Esophagus squamous epithelium (tissue), 4 donors: Measurements from ENCODE around the gene ZNF519.

Experiments
- POLR2A ChIP-seq, 4 donors: fragments of 450-650 bp; IDR thresholded peaks; one replicate each; pipeline ENCODE4 v1.6.1; 2017; ENCODE audit warnings: antibody characterized with exemption in 4 of 4, mild to moderate bottlenecking in 4 of 4, moderate library complexity in 3 of 4
- TF ChIP-seq, protein P1 (sequence below), 6 experiments: fragments of 450-650 bp in 4 of 6; fragments of 200-600 bp in 2 of 6; sonication (generic) in 2 of 6; IDR thresholded peaks; one replicate each; pipeline ENCODE4 v1.5.1; 2016 to 2019; ENCODE audit warnings: antibody characterized with exemption in 6 of 6, mild to moderate bottlenecking in 4 of 6, moderate library complexity in 4 of 6

DNA sequence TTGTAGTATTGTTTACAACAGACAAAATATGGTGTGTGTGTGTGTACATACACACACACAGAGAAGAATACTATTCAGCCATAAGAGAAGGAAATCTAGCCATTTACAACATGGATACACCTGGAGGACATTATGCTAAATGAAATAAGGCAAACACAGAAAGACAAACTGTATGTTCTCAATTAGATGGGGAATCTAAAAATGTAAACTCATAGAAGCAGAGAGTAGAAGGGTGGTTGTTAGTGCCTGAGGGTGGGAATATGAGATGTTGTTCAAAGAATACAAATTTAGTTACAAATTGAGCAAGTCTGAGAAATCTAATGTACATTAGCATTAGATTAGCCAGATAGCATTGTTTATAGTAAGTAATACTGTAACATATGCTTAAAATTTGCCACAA lies 11.3 kb downstream of the ZNF519 start:
- TF ChIP-seq, protein P1, sequence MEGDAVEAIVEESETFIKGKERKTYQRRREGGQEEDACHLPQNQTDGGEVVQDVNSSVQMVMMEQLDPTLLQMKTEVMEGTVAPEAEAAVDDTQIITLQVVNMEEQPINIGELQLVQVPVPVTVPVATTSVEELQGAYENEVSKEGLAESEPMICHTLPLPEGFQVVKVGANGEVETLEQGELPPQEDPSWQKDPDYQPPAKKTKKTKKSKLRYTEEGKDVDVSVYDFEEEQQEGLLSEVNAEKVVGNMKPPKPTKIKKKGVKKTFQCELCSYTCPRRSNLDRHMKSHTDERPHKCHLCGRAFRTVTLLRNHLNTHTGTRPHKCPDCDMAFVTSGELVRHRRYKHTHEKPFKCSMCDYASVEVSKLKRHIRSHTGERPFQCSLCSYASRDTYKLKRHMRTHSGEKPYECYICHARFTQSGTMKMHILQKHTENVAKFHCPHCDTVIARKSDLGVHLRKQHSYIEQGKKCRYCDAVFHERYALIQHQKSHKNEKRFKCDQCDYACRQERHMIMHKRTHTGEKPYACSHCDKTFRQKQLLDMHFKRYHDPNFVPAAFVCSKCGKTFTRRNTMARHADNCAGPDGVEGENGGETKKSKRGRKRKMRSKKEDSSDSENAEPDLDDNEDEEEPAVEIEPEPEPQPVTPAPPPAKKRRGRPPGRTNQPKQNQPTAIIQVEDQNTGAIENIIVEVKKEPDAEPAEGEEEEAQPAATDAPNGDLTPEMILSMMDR (IDR thresholded peaks at IDR 0.05): no peak
- TF ChIP-seq POLR2A (IDR thresholded peaks at IDR 0.05): no peak
